PC-3 (cell line): ENCODE results near the gene REV1. TPM values are rescaled to one million over a fixed set of nuclear protein-coding genes. Genes with fewer than 3 reads are reported as not detected.

Experiments
- ATAC-seq: fragments of 200-7000 bp; cut with Tn5 transposase; 2 replicates; pipeline ENCODE4 v1.9.1; 2020; ENCODE audit warnings: mild to moderate bottlenecking, moderate library complexity
- BruUV-seq: library from RNA; stranded (reverse); fragments of 400-500 nt; replicated peaks from 2 replicates; lab custom pipeline; 2021; lab: Mats Ljungman, UMichigan
- CTCF ChIA-PET: fragments of 300-600 bp; sonication (Branson Sonifier 250); formaldehyde crosslinking; loops from one replicate; lab custom pipeline; 2022; ENCODE audit warnings: antibody characterized with exemption; lab: Charles Lee
- POLR2A ChIA-PET: fragments of 300-600 bp; sonication (Branson Sonifier 250); formaldehyde crosslinking; loops from one replicate; lab custom pipeline; 2022; ENCODE audit warnings: antibody characterized with exemption; ENCODE audit not compliant: unreplicated experiment; lab: Charles Lee
- DNase-seq: peaks from one replicate; pipeline ENCODE4 v3.0.0-alpha.2; 2015
- H2AFZ ChIP-seq: fragments of 300-600 bp; sonication (generic); 2 replicates; pipeline ENCODE4 v1.6.0; 2016; ENCODE audit warnings: antibody characterized with exemption, low read length
- H3F3A ChIP-seq: fragments of 300-600 bp; sonication (generic); one replicate; pipeline ENCODE4 v1.6.0; 2017; ENCODE audit warnings: antibody characterized with exemption, low read length, control low read depth, mild to moderate bottlenecking; ENCODE audit not compliant: unreplicated experiment
- H3K27ac ChIP-seq: fragments of 300-600 bp; sonication (generic); 2 replicates; pipeline ENCODE4 v1.5.1; 2016; ENCODE audit warnings: mild to moderate bottlenecking, low read length
- H3K27me3 ChIP-seq: fragments of 300-600 bp; sonication (generic); 2 replicates; pipeline ENCODE4 v1.6.1; 2016; ENCODE audit warnings: low read length, mixed read lengths
- H3K36me3 ChIP-seq: fragments of 300-600 bp; sonication (generic); 2 replicates; pipeline ENCODE4 v1.6.1; 2016; ENCODE audit warnings: low read depth, mixed run types, low read length, mixed read lengths
- H3K4me1 ChIP-seq: fragments of 300-600 bp; sonication (generic); 2 replicates; pipeline ENCODE4 v1.5.1; 2016; ENCODE audit warnings: low read length; ENCODE audit not compliant: insufficient read depth
- H3K4me2 ChIP-seq: fragments of 300-600 bp; sonication (generic); 2 replicates; pipeline ENCODE4 v1.6.0; 2016; ENCODE audit warnings: low read length
- H3K4me3 ChIP-seq: fragments of 300-600 bp; sonication (generic); 2 replicates; pipeline ENCODE4 v1.5.1; 2016; ENCODE audit warnings: mild to moderate bottlenecking, low read length, mixed read lengths
- H3K79me2 ChIP-seq: fragments of 300-600 bp; sonication (generic); 2 replicates; pipeline ENCODE4 v1.6.1; 2017; ENCODE audit warnings: low read length, mixed read lengths
- H3K9ac ChIP-seq: fragments of 300-600 bp; sonication (generic); 2 replicates; pipeline ENCODE4 v1.6.0; 2016; ENCODE audit warnings: mild to moderate bottlenecking, low read length
- H3K9me2 ChIP-seq: fragments of 300-600 bp; sonication (generic); replicated peaks from 2 replicates; pipeline ENCODE4 v1.6.1; 2016; ENCODE audit warnings: mixed run types, low read length, mixed read lengths
- H3K9me3 ChIP-seq: fragments of 300-600 bp; sonication (generic); 2 replicates; pipeline ENCODE4 v1.6.1; 2016; ENCODE audit warnings: low read length, mixed read lengths
- H4K20me1 ChIP-seq: fragments of 300-600 bp; sonication (generic); 2 replicates; pipeline ENCODE4 v1.6.1; 2016; ENCODE audit warnings: low read length, mixed read lengths
- EZH2 ChIP-seq: fragments of 300-600 bp; sonication (generic); IDR thresholded peaks from one replicate; pipeline ENCODE4 v1.6.1; 2017; ENCODE audit warnings: antibody characterized with exemption, mild to moderate bottlenecking, low read length; ENCODE audit not compliant: unreplicated experiment
- EZH2phosphoT487 ChIP-seq: fragments of 300-600 bp; sonication (generic); IDR thresholded peaks from 2 replicates; pipeline ENCODE4 v1.6.1; 2018; ENCODE audit warnings: mild to moderate bottlenecking, antibody characterized with exemption, low read length, borderline replicate concordance
- intact Hi-C: fragments of 100-400 bp; cut with micrococcal nuclease; formaldehyde crosslinking; loops from 2 replicates; pipeline ENCODE4 v1.9.0; 2023
- total RNA-seq: library from RNA; depleted of rRNA; stranded (reverse); fragments of >200 nt; gene quantifications from 2 replicates; pipeline ENCODE4 v1.2.3, GENCODE V29; 2014
- TF ChIP-seq, protein P1 (sequence below): fragments of 300-600 bp; sonication (generic); conservative IDR thresholded peaks from 2 replicates; pipeline ENCODE4 v1.5.1; 2017; ENCODE audit warnings: antibody characterized with exemption, low read depth, mild to moderate bottlenecking, low read length

Gene REV1
- total RNA-seq, 1 experiment from 2014 or later: 17.9 TPM

DNA sequence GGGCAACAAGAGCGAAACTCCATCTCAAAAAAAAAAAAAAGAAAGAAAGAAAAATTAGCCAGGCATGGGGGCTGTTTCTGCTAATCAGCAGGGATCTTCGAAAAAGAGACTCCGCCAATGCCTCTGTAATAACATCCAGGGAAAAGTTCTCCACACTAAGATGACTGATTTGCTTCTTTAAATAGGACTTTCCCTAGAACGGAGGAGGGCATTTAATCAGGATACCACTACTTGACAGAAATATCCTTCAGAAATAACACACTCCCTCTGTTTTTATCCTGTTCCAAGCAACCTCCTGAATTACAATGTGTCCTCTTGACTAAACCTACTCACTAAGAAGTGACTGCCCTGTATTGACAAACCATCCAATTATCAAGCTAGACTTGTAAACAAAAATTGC lies 21.7 kb downstream of the REV1 start:
- ChIA-PET CTCF (no interaction called here), POLR2A (no interaction called here)
- Histone ChIP-seq H4K20me1 (peaks cover 5% of the 10 kb centered on the region; the same call in 1 of the 2 replicates), H3K4me1 (peaks cover 17% of the 10 kb centered on the region), H3F3A (no peaks in the 10 kb centered on the region), H3K4me3 (no peak overlapping the region), H3K36me3 (peaks cover 7% of the 10 kb centered on the region), H3K9me3 (no peaks in the 10 kb centered on the region), H2AFZ (no peak overlapping the region), H3K4me2 (no peak overlapping the region), H3K27ac (no peak overlapping the region), H3K9ac (no peak overlapping the region), H3K79me2 (peaks cover 84% of the 10 kb centered on the region), H3K9me2 (no peaks in the 10 kb centered on the region), H3K27me3 (no peaks in the 10 kb centered on the region)
- no peak for ATAC-seq
- TF ChIP-seq, protein P1, sequence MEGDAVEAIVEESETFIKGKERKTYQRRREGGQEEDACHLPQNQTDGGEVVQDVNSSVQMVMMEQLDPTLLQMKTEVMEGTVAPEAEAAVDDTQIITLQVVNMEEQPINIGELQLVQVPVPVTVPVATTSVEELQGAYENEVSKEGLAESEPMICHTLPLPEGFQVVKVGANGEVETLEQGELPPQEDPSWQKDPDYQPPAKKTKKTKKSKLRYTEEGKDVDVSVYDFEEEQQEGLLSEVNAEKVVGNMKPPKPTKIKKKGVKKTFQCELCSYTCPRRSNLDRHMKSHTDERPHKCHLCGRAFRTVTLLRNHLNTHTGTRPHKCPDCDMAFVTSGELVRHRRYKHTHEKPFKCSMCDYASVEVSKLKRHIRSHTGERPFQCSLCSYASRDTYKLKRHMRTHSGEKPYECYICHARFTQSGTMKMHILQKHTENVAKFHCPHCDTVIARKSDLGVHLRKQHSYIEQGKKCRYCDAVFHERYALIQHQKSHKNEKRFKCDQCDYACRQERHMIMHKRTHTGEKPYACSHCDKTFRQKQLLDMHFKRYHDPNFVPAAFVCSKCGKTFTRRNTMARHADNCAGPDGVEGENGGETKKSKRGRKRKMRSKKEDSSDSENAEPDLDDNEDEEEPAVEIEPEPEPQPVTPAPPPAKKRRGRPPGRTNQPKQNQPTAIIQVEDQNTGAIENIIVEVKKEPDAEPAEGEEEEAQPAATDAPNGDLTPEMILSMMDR: no peak
- TF ChIP-seq EZH2phosphoT487: no peak
- no peak for TF ChIP-seq EZH2
- intact Hi-C loops: no loop called here
- no peak for DNase-seq
- BruUV-seq: no TSS peak

DNA sequence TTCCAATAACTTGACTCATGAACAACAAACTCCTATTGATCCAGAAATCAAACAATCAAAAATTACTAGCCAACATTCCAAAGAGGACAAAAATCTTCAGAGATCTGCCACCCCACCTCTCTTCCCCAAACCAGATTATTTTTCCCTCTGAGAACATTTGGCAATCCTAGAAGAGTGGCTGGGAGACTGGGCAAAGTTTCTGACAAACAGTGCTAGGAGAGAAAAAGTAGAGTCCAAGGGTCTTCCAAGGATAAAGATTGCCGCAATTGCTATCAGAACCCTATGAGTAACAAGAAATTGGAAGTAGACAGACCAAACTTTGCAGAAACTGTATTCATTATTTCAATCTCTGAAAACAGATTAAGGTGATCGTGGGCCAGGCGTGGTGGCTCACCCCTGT lies 22.4 kb downstream of the REV1 start:
- no peak for TF ChIP-seq EZH2
- TF ChIP-seq, protein P1: no peak
- no peak for TF ChIP-seq EZH2phosphoT487
- H3K27ac ChIP-seq: no peak overlapping the region
- no peak for ATAC-seq
- H3K4me1 ChIP-seq: peaks cover 10% of the 10 kb centered on the region
- H3F3A ChIP-seq: no peaks in the 10 kb centered on the region
- CTCF ChIA-PET: no interaction called here
- peaks cover 8% of the 10 kb centered on the region for H3K36me3 ChIP-seq
- no TSS peak for BruUV-seq
- no peak overlapping the region for H3K4me2 ChIP-seq
- peaks cover 77% of the 10 kb centered on the region for H3K79me2 ChIP-seq
- no peaks in the 10 kb centered on the region for H3K27me3 ChIP-seq
- POLR2A ChIA-PET: no interaction called here
- DNase-seq: no peak
- no peak overlapping the region for H3K9ac ChIP-seq
- intact Hi-C loops: no loop called here
- H3K4me3 ChIP-seq: no peak overlapping the region
- peaks cover 5% of the 10 kb centered on the region; the same call in 1 of the 2 replicates for H4K20me1 ChIP-seq
- no peak overlapping the region for H2AFZ ChIP-seq
- H3K9me3 ChIP-seq: no peaks in the 10 kb centered on the region
- no peaks in the 10 kb centered on the region for H3K9me2 ChIP-seq

DNA sequence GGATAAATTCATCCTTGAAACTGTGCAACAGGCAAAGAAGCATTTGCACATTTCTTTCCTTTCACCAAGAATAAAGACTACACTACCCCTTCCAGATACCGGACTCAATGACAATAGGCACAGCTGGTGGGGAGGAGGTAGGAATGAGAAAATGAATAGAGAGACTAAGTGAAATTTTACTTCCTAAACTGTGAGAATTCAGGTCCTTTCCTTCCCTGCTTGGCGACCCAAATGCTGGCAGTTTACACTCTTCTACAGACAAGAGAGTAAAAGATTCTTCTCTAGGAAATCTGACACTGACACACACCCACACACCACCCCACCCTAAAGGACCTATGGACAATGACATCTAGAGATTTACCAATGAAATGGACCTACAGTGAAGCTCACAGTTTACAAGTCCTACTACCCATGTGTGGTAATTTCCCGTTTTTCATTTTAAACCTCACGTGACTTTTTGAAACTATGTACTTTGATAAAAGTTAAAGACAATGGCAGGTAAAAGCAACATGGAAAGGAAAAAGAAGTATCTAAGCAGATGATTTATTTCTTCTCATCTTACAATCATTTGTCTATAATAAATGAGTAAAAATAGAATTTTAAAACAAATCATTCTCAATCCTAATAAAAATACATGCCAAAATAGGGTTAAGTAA lies 27.9 kb downstream of the REV1 start:
- Histone ChIP-seq H3K9ac (no peak overlapping the region), H2AFZ (no peak overlapping the region), H3F3A (no peaks in the 10 kb centered on the region), H3K9me3 (no peaks in the 10 kb centered on the region), H3K79me2 (peaks cover 27% of the 10 kb centered on the region), H3K36me3 (peaks cover 25% of the 10 kb centered on the region), H3K4me3 (no peak overlapping the region), H4K20me1 (peaks cover 5% of the 10 kb centered on the region; the same call in 1 of the 2 replicates), H3K27me3 (no peaks in the 10 kb centered on the region), H3K9me2 (no peaks in the 10 kb centered on the region), H3K4me1 (no peaks in the 10 kb centered on the region), H3K27ac (no peak overlapping the region), H3K4me2 (no peak overlapping the region)
- no peak for DNase-seq
- ChIA-PET POLR2A (no interaction called here), CTCF (no interaction called here)
- no peak for ATAC-seq
- no TSS peak for BruUV-seq
- TF ChIP-seq EZH2phosphoT487 (no peak), EZH2 (no peak)
- TF ChIP-seq, protein P1: no peak
- intact Hi-C loops: no loop called here
